H54 (cell line): ENCODE measurements around the gene PLAU.
"Not testable (repeated sequence)": the region's sequence is repeated elsewhere in the genome, so short reads cannot be mapped to it uniquely, and the experiment has no call there.

ENCODE experiments used
- DNase-seq: peaks from one replicate; pipeline ENCODE4 v3.0.0; 2011; ENCODE audit warnings: low spot score, mixed read lengths; ENCODE audit not compliant: insufficient read length
- FAIRE-seq: peaks from 3 replicates; lab custom pipeline; 2011; peaks lifted over from hg19 to GRCh38; lab: Jason Lieb, UNC
- POLR2A ChIP-seq: IDR thresholded peaks from 2 replicates; pipeline ENCODE4 v1.6.1; 2011; ENCODE audit warnings: low read depth, mild to moderate bottlenecking, low read length

Gene PLAU

GRCh38 chr10:73886085-73886529, 24.8 kb upstream of the PLAU start:
- no peak for TF ChIP-seq POLR2A
- DNase-seq (peak; percentile 85), FAIRE-seq (peak; percentile 84)

GRCh38 chr10:73886661-73887293, 24.2 kb upstream of the PLAU start:
- no peak for FAIRE-seq
- TF ChIP-seq POLR2A, result no peak
- DNase-seq, result peak; percentile 7

- FAIRE-seq (peak; percentile 70), DNase-seq (peak; percentile 83)
- no peak for TF ChIP-seq POLR2A
These were observed 23.5 kb upstream of the PLAU start for GRCh38 chr10:73887294-73888039.

- TF ChIP-seq POLR2A, result no peak
- peak; percentile 5 for DNase-seq
- FAIRE-seq, result no peak
These were observed 22.4 kb upstream of the PLAU start for GRCh38 chr10:73888514-73888913.

GRCh38 chr10:73889014-73889413, 21.9 kb upstream of the PLAU start:
- TF ChIP-seq POLR2A, result no peak
- no peak for FAIRE-seq
- DNase-seq, result peak; percentile 40

GRCh38 chr10:73889416-73889815, 21.5 kb upstream of the PLAU start:
- DNase-seq, FAIRE-seq: not testable (repeated sequence)

GRCh38 chr10:73890261-73890660, 20.7 kb upstream of the PLAU start:
- TF ChIP-seq POLR2A, result no peak
- FAIRE-seq (no peak), DNase-seq (no peak)

- not testable (repeated sequence) for FAIRE-seq, DNase-seq
These were observed 20.1 kb upstream of the PLAU start for GRCh38 chr10:73890830-73891229.

GRCh38 chr10:73891540-73891939, 19.4 kb upstream of the PLAU start:
- FAIRE-seq (no peak), DNase-seq (no peak)
- TF ChIP-seq POLR2A, result no peak

- TF ChIP-seq POLR2A, result no peak
- DNase-seq (no peak), FAIRE-seq (no peak)
These were observed 18.5 kb upstream of the PLAU start for GRCh38 chr10:73892310-73893030.

GRCh38 chr10:73893426-73893825, 17.5 kb upstream of the PLAU start:
- no peak for TF ChIP-seq POLR2A
- DNase-seq (peak; percentile 44), FAIRE-seq (peak; percentile 33)

GRCh38 chr10:73894245-73894971, 16.5 kb upstream of the PLAU start:
- DNase-seq (peak; percentile 72), FAIRE-seq (peak; percentile 85)
- no peak for TF ChIP-seq POLR2A

GRCh38 chr10:73895381-73895780, 15.6 kb upstream of the PLAU start:
- DNase-seq, FAIRE-seq: not testable (repeated sequence)

GRCh38 chr10:73897693-73898092, 13.2 kb upstream of the PLAU start:
- FAIRE-seq (no peak), DNase-seq (no peak)
- TF ChIP-seq POLR2A, result no peak
